Mesodermal cell (in vitro differentiated cells): ENCODE results near the gene PLA2G15.
"Not testable (repeated sequence)": the region's sequence is repeated elsewhere in the genome, so short reads cannot be mapped to it uniquely, and the experiment has no call there.

ENCODE experiments used
- H3K27ac ChIP-seq: 2 replicates; pipeline ENCODE4 v1.7.0; 2013; ENCODE audit warnings: mild to moderate bottlenecking, low read depth, low read length, moderate library complexity; ENCODE audit not compliant: severe bottlenecking
- H3K36me3 ChIP-seq: 2 replicates; pipeline ENCODE4 v1.7.1; 2013; ENCODE audit warnings: mild to moderate bottlenecking, low read length, moderate library complexity; ENCODE audit not compliant: control insufficient read depth, insufficient read depth
- H3K4me1 ChIP-seq: one replicate; pipeline ENCODE4 v1.7.1; 2013; ENCODE audit warnings: mild to moderate bottlenecking, low read length; ENCODE audit not compliant: insufficient read depth, control insufficient read depth, poor library complexity, severe bottlenecking
- H3K4me3 ChIP-seq: 2 replicates; pipeline ENCODE4 v1.7.0; 2013; ENCODE audit warnings: low read length, control low read depth, mild to moderate bottlenecking; ENCODE audit not compliant: insufficient read depth, poor library complexity, severe bottlenecking; ENCODE audit errors: extremely low read depth
- H3K9me3 ChIP-seq: 2 replicates; pipeline ENCODE4 v1.7.1; 2013; ENCODE audit warnings: mild to moderate bottlenecking, low read length, moderate library complexity; ENCODE audit not compliant: control insufficient read depth
- WGBS, 2 experiments: methylation state at CpG; one replicate each; pipeline ENCODE4 v1.1.5; 2013; ENCODE audit warnings: missing lambda C conversion rate in 2 of 2; ENCODE audit not compliant: insufficient coverage in 2 of 2; 5-methylcytosine and 5-hydroxymethylcytosine counted together

PLA2G15 gene

GRCh38 chr16:68282064-68282452, 36.9 kb downstream of the PLA2G15 start:
- H3K27ac ChIP-seq: no peak overlapping the region
- peaks cover 4% of the 10 kb centered on the region for H3K4me1 ChIP-seq
- peaks cover 82% of the 10 kb centered on the region for H3K36me3 ChIP-seq
- no peak overlapping the region for H3K4me3 ChIP-seq
- WGBS, 2 experiments: 100% methylated on average over 2 to 3 of the region's 4 CpGs
- H3K9me3 ChIP-seq: no peaks in the 10 kb centered on the region

DNA sequence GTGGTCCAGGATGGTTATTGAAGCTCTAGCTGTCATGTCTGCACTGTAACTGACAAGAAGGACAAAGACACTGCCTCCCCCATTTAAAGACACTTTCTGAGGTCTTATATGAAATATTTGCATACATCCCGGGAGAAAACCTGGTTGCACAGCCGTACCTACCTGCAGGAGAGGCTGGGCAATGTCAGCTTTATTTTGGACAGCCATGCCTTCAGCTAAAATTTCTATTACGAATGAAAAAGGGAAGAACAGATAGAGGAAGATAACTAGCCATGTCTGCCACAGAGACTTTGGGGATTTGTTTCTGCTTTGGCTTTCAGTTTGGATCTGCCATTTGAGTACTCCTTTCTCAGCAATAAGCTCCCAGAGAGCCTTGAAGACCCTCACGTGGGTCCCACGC, 38.2 kb downstream of the PLA2G15 start:
- H3K4me1 ChIP-seq: peaks cover 14% of the 10 kb centered on the region
- H3K4me3 ChIP-seq: no peak overlapping the region
- H3K27ac ChIP-seq: no peak overlapping the region
- H3K36me3 ChIP-seq: peaks cover 90% of the 10 kb centered on the region
- 83 to 94% methylated on average over 3 to 5 of the region's 5 CpGs for WGBS, 2 experiments
- H3K9me3 ChIP-seq: no peaks in the 10 kb centered on the region

- Histone ChIP-seq H3K4me1 (peaks cover 14% of the 10 kb centered on the region), H3K4me3 (no peak overlapping the region), H3K27ac (no peak overlapping the region), H3K36me3 (peaks cover 87% of the 10 kb centered on the region), H3K9me3 (no peaks in the 10 kb centered on the region)
- 96 to 100% methylated on average over 3 to 7 of the region's 9 CpGs for WGBS, 2 experiments
These were observed 38.8 kb downstream of the PLA2G15 start for GRCh38 chr16:68283801-68284598.

DNA sequence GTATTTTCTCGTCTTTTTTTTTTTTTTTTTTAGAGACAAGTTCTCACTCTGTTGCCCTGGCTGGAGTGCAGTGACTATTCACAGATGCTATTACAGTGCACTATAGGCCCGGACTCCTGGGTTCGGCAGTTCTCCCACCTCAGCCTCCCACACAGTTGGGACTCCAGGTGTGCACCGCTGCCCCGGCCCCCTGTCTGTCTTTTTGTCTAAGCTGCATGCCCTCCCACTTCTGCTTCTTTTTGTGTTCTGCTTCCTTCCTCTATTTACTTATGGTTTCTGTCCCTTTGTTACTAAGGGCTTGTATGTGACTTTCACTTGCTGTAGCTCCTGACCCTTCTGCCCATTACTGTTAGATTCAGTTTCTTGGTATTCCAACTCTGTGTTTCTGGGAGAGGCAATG, 39.7 kb downstream of the PLA2G15 start:
- Histone ChIP-seq H3K36me3 (peaks cover 86% of the 10 kb centered on the region), H3K27ac (no peak overlapping the region), H3K4me1 (peaks cover 20% of the 10 kb centered on the region), H3K4me3 (no peak overlapping the region), H3K9me3 (no peaks in the 10 kb centered on the region)
- 94 to 95% methylated on average over 5 of the region's 5 CpGs for WGBS, 2 experiments

GRCh38 chr16:68285683-68286082, 40.5 kb downstream of the PLA2G15 start:
- Histone ChIP-seq H3K27ac (no peak overlapping the region), H3K4me1 (peaks cover 20% of the 10 kb centered on the region), H3K36me3 (peaks cover 86% of the 10 kb centered on the region), H3K9me3 (no peaks in the 10 kb centered on the region), H3K4me3 (no peak overlapping the region)
- 100% methylated on average over 1 of the region's 3 CpGs for WGBS, 2 experiments

GRCh38 chr16:68286153-68287074, 41.2 kb downstream of the PLA2G15 start:
- H3K36me3 ChIP-seq: peaks cover 88% of the 10 kb centered on the region
- H3K27ac ChIP-seq: no peak overlapping the region
- peaks cover 20% of the 10 kb centered on the region for H3K4me1 ChIP-seq
- H3K4me3 ChIP-seq: no peak overlapping the region
- H3K9me3 ChIP-seq: no peaks in the 10 kb centered on the region
- WGBS, 2 experiments: 92 to 94% methylated on average over 8 of the region's 12 CpGs

GRCh38 chr16:68287276-68288251, 42.4 kb downstream of the PLA2G15 start:
- Histone ChIP-seq H3K9me3 (no peaks in the 10 kb centered on the region), H3K4me3 (no peak overlapping the region), H3K4me1 (peaks cover 20% of the 10 kb centered on the region), H3K36me3 (peaks cover 89% of the 10 kb centered on the region), H3K27ac (no peak overlapping the region)
- 93 to 100% methylated on average over 8 to 11 of the region's 11 CpGs for WGBS, 2 experiments

DNA sequence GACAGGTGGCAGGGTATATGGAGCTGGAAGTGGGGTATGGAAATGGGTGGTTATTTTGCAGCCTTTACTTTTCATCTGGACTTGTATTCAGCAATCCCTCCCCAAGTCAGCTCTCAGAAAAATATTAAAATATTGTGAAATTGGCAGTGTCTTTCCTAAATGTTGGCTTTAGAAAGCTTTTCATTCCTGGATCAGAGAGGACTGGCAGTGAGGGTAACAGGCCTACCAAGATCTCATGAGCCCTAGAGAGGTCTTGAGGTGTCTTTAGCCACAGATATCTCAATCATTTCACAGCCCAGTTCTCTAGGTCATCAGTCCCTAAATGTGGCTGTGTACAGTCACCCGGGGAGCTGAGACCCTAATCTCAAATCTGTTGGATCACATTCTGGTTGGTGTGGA, 43.1 kb downstream of the PLA2G15 start:
- Histone ChIP-seq H3K27ac (no peak overlapping the region), H3K4me1 (peaks cover 20% of the 10 kb centered on the region), H3K36me3 (peaks cover 90% of the 10 kb centered on the region), H3K4me3 (no peak overlapping the region), H3K9me3 (no peaks in the 10 kb centered on the region)
- 100% methylated on average over 1 of the region's 1 CpG; no CpG with 5 or more reads in 1 of the 2 experiments for WGBS, 2 experiments

DNA sequence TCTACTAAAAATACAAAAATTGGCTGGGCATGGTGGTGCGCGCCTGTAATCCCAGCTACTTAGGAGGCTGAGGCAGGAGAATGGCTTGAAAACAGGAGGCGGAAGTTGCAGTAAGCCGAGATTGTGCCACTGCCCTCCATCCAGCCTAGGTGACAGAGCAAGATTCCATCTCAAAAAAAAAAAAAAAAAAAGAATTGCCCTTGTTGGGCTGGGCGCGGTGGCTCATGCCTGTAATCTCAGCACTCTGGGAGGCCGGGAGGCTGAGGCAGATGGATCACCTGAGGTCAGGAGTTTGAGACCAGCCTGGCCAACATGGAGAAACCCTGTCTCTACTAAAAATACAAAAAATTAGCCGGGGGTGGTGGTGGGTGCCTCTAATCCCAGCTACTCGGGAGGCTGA, 43.6 kb downstream of the PLA2G15 start:
- Histone ChIP-seq H3K36me3 (peaks cover 87% of the 10 kb centered on the region), H3K4me1 (peaks cover 20% of the 10 kb centered on the region)
- H3K9me3 ChIP-seq, H3K4me3 ChIP-seq, H3K27ac ChIP-seq: not testable (repeated sequence)
- WGBS, 2 experiments: 87 to 91% methylated on average over 6 of the region's 9 CpGs

GRCh38 chr16:68289202-68289601, 44.0 kb downstream of the PLA2G15 start:
- WGBS, 2 experiments: 100% methylated on average over 1 to 2 of the region's 2 CpGs
- H3K4me1 ChIP-seq: peaks cover 20% of the 10 kb centered on the region

More at GRCh38 chr16:68289202-68289601, 44.0 kb downstream of the PLA2G15 start:
- H3K9me3 ChIP-seq: no peaks in the 10 kb centered on the region
- H3K4me3 ChIP-seq: no peak overlapping the region
- H3K36me3 ChIP-seq: peaks cover 88% of the 10 kb centered on the region
- H3K27ac ChIP-seq: no peak overlapping the region
